RPMI7951 (cell line): ENCODE data around the gene KRT76. TPM values are rescaled to one million over a fixed set of nuclear protein-coding genes. Genes with fewer than 3 reads are reported as not detected.
"Not testable (repeated sequence)": the region's sequence is repeated elsewhere in the genome, so short reads cannot be mapped to it uniquely, and the experiment has no call there.

Experiments
- DNase-seq: peaks from one replicate; pipeline ENCODE4 v3.0.0-alpha.2; 2012; ENCODE audit warnings: low read depth
- total RNA-seq: library from RNA; depleted of rRNA; stranded (reverse); fragments of >200 nt; shearing (Covaris generic); gene quantifications from 2 replicates; pipeline ENCODE4 v1.2.3, GENCODE V29; 2014

Gene KRT76
- total RNA-seq, 1 experiment from 2014 or later = not detected

DNA sequence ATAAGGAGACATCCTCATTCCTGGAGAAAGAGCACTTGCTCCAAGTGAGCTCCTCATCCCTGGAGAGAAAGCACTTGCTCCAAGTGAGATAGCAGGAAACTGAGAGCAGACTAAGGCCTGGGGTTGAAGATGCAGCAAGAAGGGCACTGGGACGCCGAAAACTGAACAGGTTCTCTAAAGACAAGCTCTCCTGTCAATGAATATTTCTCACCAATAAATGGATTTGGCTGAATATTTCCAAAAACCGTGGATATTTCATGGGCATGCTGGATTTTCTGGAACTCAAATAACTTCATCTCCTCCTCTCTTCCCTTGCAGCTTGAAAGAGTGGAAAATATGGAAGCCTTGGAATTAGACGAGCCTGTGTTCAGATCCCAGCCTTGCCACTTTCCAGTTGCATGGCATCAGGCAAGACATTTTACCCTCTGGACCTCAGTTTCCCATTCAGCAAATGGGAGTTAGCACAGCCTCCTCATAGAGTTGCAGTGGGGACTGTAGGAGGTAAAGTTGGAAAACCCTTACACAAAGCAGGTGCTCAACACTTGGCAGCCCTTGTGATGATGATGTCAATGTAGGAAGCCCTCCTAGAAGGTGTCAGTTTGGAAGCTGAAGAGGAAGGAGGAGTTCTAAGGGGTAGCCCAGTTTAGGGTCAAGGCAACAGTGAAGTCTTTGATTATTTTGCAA, 4.4 kb upstream of the KRT76 start:
- DNase-seq = no peak

DNA sequence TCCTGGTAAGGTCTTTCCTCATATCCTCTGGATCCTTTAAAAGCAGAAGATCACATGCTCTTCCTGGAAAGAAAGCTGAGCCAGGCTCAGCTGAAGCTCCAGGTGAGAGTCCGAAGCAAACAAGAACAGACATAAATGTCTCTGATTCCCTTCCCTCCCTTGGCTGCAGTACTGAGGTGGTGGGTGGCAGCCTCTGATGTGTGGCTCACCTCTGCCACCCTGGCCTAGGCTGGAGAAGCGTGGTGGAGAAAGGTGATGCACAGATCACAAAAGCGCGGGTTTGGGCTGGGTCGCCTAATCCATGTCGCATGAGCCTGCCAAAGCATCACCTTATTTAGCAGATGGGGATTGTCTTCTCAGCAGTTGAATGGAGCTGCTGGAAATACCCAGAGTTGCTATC, 2.8 kb upstream of the KRT76 start:
- DNase-seq = no peak

DNA sequence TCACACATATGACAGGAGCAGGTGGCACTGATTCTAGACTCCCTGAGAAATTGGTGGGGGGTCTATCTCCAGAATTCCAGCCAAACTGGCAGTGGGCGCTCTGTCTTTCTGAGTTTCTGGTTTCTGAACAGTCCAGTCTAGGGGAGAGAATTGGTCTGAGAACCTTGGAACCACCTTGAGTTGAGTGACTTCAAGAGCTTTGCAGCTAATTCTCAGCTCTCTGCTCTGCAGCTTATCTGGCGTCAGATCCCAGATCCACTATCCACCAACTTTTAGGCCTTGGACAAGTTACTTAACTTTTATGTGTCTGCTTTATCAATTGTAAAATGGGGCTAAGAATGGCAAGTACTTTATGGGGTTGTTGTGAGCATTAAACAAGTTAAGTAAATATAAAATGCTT, 1.7 kb upstream of the KRT76 start:
- DNase-seq = no peak

DNA sequence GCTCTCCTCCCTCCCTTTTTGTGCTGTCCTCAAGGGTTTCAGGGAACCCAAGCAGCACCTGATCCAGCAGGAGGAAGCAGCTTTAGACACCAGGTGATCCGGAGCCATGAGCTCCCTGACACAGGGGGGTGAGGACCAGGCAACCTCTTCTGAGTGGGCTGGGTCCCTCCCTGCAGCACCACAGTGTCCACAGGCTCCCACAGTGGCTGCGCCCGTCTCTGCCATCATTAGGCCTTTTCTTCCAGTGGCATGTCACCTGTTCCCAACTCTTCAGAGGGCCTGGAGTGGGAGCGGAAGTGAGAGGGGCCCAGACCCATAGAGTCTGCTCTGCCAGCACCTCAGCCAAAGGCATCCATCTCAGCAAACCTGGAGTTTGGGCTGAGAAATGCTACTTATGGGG, 421 bp upstream of the KRT76 start:
- no peak for DNase-seq

DNA sequence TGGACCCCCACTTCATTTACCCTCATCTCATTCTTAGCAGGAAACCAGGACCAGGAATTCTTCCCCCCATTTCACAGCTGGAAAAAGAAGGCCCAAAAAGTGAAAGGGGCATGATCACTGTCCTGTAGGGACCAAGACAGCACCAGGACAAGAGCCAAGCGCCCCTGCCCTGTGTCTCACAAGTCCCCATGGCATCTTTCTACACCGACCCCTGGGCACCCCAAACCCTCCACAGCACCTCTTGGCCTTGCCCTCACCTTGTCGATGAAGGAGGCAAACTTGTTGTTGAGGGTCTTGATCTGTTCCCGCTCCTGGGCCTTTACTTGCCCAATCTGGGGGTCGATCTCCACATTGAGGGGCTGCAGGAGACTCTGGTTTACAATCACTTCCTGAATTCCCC, 710 bp downstream of the KRT76 start:
- no peak for DNase-seq

DNA sequence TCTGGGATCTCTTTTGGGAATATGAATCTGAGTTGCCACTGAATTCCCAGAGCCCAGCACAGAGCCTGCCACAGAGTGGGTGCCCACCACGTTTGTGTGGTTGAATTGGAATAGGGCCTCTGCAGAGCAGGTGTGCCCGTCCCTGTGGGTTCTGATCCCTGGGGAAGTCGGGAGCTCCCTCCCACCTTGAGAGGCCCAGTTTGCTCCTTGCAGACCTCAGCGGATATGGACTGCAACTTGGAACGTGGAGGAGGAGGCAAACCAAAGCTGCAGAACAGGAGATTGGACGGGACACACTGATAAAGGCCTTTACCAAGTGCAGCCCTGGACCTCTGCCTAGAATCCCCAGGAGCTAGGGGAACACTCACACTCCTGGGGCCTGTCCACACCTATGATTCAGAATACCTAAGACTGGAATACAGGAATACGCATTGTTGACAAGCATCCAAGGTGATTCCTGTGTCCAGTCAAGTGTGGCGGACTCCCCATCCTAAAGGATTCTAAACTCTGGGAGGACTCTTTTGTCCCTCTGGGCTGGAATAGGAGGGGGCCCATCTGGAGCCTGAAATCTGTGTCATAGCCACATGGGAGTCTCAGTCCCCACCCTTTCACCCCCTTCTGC, 2.4 kb downstream of the KRT76 start:
- DNase-seq = no peak

DNA sequence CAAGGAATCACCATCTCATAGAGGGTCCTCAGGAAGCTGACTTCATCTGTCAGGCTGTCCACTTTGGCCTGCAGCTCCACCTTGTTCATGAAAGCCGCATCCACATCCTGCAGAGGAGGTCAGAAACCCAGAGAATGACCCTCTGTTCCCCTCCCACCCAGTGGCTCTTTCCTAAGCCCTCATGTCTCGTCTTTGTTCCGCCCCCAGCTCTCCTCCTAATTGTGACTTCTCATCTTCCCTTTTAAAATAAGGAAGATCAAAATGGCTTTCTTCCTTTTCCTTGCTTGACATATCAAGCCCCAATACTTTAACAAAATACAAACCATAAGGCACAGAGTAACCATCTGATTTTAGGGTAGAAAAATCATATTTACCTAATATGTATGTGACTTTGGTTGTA, 4.4 kb downstream of the KRT76 start:
- DNase-seq = no peak

DNA sequence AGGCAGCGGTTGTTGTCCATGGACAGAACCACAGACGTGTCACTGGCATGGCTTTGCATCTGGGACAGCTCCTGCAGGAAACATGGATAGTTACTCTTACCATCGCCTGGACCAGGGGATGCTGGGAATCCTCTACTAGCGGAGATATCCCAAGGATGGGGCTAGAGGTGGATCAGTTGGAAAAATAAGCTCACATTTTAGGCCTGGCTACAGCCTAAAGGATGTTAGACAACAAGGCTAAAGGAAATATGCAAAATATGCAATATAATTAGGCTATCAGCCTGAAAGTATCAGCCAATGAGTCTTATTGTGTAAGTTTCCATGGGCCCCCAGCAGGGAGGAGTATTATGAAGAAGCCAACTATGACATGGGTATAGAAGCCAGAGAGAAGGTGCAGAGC, 5.0 kb downstream of the KRT76 start:
- DNase-seq = no peak

DNA sequence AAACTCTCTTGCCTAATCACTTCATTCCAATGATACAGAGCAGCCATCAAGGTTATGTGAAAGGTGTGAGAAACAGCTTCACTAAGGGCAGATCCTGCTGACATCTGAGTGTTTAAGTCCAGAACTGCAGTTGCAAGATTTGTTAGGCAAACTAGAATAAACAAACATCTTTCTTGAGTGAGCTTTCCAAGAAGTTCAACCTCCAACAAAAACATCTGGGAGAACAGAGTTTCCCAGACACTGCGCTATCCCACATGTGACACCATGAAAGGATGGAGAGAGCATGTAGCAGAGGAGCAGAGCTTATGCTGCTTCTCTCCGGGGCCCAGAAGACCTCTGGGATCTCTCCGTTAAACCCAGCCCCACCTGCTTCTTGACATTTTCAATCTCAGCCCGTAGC, 5.6 kb downstream of the KRT76 start:
- DNase-seq = no peak

DNA sequence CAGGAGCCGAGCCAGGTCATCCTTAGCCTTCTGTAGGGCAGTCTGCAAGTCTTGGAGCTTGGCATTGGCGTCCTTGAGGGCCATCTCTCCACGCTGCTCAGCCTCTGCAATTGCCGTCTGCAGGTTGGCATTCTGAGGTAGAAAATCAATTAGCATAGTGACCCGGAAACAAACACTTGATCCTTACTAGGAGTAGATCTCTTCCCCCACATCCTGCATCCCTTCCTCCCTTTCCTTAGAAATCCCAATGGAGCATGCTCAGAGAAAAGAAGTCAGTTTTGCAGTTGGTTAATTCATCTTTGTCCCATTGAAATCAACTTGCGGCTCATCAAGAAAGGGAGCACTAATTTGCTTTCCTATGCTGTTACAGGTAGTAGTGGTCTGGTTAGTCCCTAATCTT, 6.1 kb downstream of the KRT76 start:
- DNase-seq = no peak

DNA sequence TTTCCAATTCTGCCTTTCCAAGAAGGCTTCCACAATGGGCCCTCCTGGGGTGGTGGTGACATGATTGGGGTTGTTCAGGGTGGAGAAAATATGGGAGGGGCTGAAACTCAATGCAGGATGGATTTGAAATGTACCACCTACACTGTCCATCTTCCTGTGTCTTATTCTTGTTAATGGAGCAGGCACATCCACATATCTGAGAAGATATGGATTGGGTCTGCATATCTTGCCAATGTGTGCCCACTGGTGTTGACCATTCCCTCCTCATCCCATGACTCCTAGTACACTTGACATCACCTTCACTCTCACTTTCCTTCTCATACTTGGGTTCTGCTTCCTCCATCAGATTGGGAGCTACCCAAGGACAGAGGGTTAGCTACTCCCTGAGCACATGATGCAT, 7.2 kb downstream of the KRT76 start:
- DNase-seq = no peak

DNA sequence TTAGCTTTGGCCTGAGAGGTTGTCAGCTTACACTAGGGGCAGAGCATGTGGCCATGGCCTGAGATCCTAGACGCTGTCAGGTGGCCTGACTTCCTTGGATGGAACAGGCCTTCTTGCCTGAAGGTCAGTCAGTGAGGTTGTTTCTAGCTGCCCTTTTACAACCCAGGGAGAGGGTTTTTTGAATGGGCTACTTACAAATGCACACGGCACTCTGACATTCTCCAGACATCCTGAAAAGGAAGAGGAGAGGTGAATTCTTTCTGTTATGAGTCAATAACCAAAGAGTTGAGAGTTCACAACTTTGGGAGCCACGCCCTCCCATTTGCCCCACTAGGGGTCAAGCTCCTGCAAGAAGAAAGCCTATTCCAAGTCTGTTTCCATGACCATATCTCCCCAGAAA, 7.8 kb downstream of the KRT76 start:
- DNase-seq = no peak

DNA sequence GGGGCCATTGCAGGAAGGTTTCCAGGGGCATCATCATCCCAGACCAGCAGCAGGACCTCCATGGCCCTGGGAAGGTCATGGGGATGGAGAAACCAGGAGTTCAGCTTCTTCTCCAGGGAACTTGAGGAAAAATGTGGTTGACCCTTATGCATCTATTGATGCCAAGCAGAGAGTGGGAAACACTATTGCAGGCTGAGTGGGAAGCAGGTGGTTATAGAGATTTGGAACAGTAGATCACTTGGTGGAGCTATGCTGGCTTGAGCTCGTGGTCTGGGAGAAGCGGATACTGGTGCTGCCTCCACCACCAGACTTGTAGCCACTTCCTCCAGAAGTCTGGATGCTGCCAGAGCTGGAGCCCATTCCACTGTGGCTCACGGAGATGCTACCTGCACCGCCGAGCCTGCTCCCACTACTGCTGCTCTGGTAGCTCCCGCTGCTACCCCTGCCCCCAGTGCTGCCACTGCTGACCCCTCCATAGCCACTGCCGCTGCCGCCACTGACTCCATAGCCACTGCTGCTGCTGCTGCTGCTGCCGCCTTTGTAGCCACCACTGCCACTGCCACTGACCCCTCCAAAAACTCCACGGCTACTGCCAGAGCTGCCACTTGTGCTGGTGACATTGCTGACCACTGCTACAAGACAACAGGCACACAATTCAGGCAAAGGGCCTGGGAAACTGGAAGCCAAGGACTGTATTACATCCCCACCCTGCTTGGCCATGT, 8.5 kb downstream of the KRT76 start:
- no peak for DNase-seq

DNA sequence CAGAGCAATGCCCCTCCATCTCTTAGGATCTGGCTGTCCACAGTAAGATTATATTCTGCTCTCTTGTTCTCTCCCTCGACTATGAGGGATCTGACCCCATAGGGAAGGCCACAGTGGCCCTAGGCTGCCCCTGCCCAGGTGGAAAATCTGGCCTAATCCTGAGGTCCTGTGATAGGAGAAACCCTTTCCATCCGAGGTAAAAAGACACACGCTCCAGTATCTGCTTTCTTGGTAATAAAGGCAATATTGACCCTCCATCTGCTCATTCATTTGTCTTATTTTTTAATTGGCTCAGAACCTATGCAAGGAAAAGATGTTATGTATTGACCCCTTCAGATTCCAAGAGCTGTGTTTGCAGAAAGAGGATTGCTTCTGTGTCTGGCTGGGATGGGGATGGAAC, 9.7 kb downstream of the KRT76 start:
- no peak for DNase-seq

DNA sequence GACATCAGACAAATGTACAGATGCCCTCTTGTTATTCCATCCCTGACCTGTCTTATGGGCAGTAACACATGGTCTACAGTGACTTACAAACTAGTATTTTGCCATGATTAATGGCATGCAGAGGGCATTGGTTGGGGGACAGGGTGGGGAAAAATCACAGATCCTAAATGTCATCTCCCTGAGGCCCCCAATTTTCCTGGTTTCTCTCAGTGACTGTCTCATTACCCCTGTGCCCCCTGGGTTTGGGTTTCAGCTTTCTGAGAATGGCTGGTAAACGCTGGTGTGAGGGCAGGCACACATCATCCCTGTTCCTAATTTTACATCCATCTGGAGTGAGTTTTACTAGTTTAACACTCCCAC, 10.1 kb downstream of the KRT76 start:
- DNase-seq = no peak

DNA sequence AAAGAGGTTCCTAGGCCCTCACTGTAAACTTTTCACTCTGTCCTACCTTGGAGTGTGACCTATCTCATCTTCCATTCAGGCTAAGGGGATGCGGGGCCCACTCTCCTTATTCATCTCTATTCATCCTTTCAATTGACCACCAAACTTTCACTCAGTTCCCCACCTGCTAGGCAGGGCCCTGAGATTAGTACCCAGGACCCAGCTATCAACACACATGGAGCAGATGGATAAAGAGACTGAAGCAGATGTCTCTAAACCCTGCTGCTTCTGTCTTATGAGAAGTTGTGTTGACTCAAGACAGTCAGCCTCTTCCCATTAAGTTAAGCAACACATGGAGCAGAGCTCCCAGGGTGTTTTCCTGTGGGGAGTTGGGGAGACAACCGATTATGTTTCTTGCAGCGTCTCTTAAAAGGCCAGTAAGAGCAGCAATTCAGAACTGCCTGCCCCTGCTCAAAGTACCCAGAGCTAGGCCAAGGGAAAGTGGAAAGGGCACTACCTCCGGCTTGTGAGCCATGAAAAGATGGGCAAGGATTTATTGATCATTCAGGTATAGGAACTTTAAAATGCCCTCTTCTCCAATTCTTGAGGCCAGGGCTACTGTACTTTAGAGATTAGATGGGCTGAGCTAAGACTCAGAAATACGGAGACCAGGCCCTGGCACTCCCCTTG, 10.7 kb downstream of the KRT76 start:
- no peak for DNase-seq

DNA sequence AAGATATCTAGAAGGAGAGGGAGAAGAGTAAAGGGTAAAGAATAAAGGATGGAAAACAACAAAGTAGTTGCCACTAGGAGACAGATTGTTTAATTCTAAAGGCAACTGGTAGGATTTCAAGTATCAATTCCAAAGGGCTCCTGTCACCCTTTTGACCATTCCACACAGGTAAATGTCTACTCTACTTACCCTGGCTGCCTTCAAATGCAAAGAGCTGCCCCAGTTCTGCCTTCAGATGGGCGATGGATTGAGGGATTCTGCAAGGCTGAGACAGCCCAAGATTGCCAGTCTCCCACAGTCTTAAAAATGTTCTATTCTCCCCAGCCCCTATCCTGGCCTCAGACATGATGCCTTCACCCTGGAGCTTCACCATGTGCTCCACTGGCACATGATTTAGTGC, 11.4 kb downstream of the KRT76 start:
- DNase-seq = no peak

DNA sequence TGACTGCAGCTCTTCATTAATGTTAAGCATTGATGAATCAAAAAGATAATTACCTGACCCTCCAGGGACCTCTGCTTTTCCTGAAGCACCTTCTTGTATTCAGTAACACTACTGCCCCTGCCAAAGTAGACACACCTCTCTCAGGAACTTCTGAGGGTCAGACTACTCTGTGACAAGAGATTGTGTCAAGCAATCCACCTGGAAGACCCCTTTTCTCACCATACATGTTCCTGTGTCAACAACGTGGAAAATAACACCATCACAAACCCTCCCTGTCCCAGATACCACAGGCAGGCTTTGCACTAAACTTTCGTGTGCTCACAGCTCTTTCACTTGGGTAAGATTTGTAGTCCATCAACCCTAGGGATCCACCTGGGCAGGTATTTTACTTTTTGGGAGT, 13.2 kb downstream of the KRT76 start:
- DNase-seq = no peak

DNA sequence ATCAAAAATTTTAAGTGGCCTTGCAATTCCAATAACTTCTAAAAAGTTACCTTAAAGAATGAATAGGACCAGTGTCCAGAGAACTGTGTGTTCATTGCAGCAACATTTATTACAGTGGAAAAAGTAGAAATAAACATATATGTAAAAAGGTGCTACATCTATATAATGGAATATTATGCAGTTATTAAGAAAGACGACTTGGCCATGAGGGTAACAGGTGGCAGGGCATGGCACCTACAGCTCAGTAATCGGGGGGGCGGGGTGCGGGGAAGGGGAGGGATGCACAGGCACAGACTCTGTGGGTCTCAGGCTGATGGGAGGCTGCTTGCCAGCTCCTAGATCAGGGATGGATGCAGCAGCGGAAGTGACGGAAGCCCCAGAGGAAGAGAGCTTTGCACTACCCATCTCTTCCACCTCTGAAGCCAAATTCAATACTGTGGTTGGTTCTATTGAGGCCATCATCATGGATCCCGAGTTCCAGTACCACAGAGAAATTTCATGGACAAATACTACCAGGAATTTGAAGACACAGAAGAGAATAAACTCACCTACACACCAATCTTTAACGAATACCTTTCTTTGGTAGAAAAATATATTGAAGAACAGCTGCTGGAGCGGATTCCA, 14.0 kb downstream of the KRT76 start:
- no peak for DNase-seq

DNA sequence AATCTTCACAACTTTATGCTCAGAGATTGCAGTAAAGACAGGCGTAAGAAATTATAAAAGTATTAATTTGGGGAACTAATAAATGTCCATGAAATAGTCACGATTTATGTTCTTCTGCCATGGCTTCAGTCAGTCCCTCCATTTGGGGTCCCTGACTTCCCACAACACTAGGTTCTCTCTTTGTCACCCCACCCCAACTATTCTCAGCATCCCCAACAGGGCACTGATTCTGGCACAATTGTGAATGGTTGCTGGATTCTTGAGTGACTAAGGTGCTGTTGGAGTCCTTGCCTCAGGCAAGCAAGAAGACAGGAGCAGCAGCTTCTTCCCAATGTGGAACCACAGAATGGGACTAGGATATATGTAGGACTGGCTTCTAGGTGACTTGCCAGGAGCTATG, 15.3 kb downstream of the KRT76 start:
- no peak for DNase-seq

DNA sequence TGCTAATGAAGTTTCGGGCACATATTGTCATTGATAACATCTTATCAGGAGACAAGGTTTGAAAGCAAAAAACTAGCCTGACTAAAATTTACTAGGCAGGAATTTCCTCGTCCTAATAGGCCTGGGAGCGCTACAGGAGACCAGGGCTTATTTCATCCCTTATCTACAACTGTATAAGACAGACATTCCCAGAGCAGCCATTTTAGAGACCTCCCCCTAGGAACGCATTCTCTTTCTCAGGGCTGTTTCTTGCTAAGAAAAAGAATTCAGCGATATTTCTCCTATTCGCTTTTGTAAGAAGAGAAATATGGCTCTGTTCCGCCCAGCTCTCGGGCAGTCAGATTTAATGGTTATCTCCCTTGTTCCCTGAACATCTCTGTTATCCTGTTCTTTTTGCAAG, 15.9 kb downstream of the KRT76 start:
- not testable (repeated sequence) for DNase-seq

DNA sequence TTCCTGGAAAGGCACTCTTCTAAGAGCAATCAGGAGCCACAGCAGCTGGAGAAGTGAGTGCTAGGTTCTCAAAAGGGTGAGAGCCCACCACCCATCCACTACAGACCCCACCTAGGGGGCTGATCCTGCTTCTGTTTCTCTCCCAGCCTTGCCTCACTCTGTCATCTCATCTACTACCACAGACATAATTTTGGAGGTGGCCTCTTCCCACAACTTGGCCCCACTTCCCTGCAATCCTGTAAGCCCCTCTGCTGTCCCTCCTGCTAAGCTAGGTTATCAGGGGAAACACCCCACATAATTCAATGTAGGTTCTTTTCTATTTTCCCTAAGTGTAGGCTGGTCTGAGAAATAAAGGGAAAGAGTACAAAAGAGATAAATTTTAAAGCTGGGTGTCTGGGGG, 16.5 kb downstream of the KRT76 start:
- no peak for DNase-seq
